T-helper 1 cell treated with Interleukin-12 subunit alpha and Interleukin-12 subunit beta and Interleukin-4 antibody, amounts not matched to agents 30 μg/mL and 1 μg/mL, for 36 hours (primary cell): ENCODE data around the gene STK32C.

Source experiments
- H3K27ac Mint-ChIP-seq: one replicate; pipeline ENCODE4 v1.8.0; 2021; ENCODE audit warnings: mild to moderate bottlenecking, mixed read lengths
- H3K27me3 Mint-ChIP-seq: one replicate; pipeline ENCODE4 v1.8.0; 2021; ENCODE audit warnings: low read depth, mixed read lengths
- H3K36me3 Mint-ChIP-seq: one replicate; pipeline ENCODE4 v1.8.0; 2021; ENCODE audit warnings: low read depth, mixed read lengths
- H3K4me1 Mint-ChIP-seq: one replicate; pipeline ENCODE4 v1.8.0; 2021; ENCODE audit warnings: low read depth, mixed read lengths
- H3K4me3 Mint-ChIP-seq: one replicate; pipeline ENCODE4 v1.8.0; 2021; ENCODE audit warnings: mild to moderate bottlenecking, moderate library complexity, mixed read lengths
- H3K9me3 Mint-ChIP-seq: one replicate; pipeline ENCODE4 v1.8.0; 2021; ENCODE audit warnings: mixed read lengths

STK32C gene

GRCh38 chr10:132293813-132294520, 13.8 kb downstream of the STK32C start:
- Mint-ChIP-seq H3K9me3 (no peaks in the 10 kb centered on the region), H3K27ac (no peak overlapping the region), H3K4me3 (no peak overlapping the region), H3K27me3 (no peaks in the 10 kb centered on the region), H3K36me3 (no peaks in the 10 kb centered on the region), H3K4me1 (peaks cover 7% of the 10 kb centered on the region)

- peaks cover 7% of the 10 kb centered on the region for H3K4me1 Mint-ChIP-seq
- H3K27ac Mint-ChIP-seq, result no peak overlapping the region
- H3K36me3 Mint-ChIP-seq, result no peaks in the 10 kb centered on the region
- H3K9me3 Mint-ChIP-seq, result no peaks in the 10 kb centered on the region
- peaks cover under 1% of the 10 kb centered on the region for H3K27me3 Mint-ChIP-seq
- H3K4me3 Mint-ChIP-seq, result no peak overlapping the region
Measured at GRCh38 chr10:132293201-132293812, 14.4 kb downstream of the STK32C start.

GRCh38 chr10:132292287-132293200, 15.2 kb downstream of the STK32C start:
- no peaks in the 10 kb centered on the region for H3K9me3 Mint-ChIP-seq
- no peak overlapping the region for H3K27ac Mint-ChIP-seq
- H3K4me1 Mint-ChIP-seq, result peaks cover 2% of the 10 kb centered on the region
- peaks cover 8% of the 10 kb centered on the region for H3K27me3 Mint-ChIP-seq
- H3K4me3 Mint-ChIP-seq, result no peak overlapping the region
- no peaks in the 10 kb centered on the region for H3K36me3 Mint-ChIP-seq

GRCh38 chr10:132291826-132292225, 15.9 kb downstream of the STK32C start:
- H3K27ac Mint-ChIP-seq, result no peak overlapping the region
- no peak overlapping the region for H3K4me3 Mint-ChIP-seq
- no peaks in the 10 kb centered on the region for H3K36me3 Mint-ChIP-seq
- peaks cover 8% of the 10 kb centered on the region for H3K27me3 Mint-ChIP-seq
- no peaks in the 10 kb centered on the region for H3K9me3 Mint-ChIP-seq
- H3K4me1 Mint-ChIP-seq, result no peaks in the 10 kb centered on the region

- Mint-ChIP-seq H3K4me1 (no peaks in the 10 kb centered on the region), H3K36me3 (no peaks in the 10 kb centered on the region), H3K9me3 (no peaks in the 10 kb centered on the region), H3K27me3 (peaks cover 8% of the 10 kb centered on the region), H3K27ac (no peak overlapping the region), H3K4me3 (no peak overlapping the region)
Measured at GRCh38 chr10:132290631-132291030, 17.1 kb downstream of the STK32C start.

- peaks cover 8% of the 10 kb centered on the region for H3K27me3 Mint-ChIP-seq
- H3K4me3 Mint-ChIP-seq, result no peak overlapping the region
- no peaks in the 10 kb centered on the region for H3K4me1 Mint-ChIP-seq
- no peaks in the 10 kb centered on the region for H3K9me3 Mint-ChIP-seq
- H3K36me3 Mint-ChIP-seq, result no peaks in the 10 kb centered on the region
- H3K27ac Mint-ChIP-seq, result no peak overlapping the region
Measured at GRCh38 chr10:132289439-132289838, 18.3 kb downstream of the STK32C start.

GRCh38 chr10:132283604-132284382, 24.0 kb downstream of the STK32C start:
- Mint-ChIP-seq H3K4me1 (peaks cover 4% of the 10 kb centered on the region), H3K4me3 (no peak overlapping the region), H3K36me3 (no peaks in the 10 kb centered on the region), H3K9me3 (no peaks in the 10 kb centered on the region), H3K27me3 (peaks cover 8% of the 10 kb centered on the region), H3K27ac (no peak overlapping the region)

- Mint-ChIP-seq H3K36me3 (no peaks in the 10 kb centered on the region), H3K27me3 (peaks cover 4% of the 10 kb centered on the region), H3K27ac (no peak overlapping the region), H3K4me3 (no peak overlapping the region), H3K9me3 (no peaks in the 10 kb centered on the region), H3K4me1 (peaks cover 4% of the 10 kb centered on the region)
Measured at GRCh38 chr10:132282667-132283603, 24.8 kb downstream of the STK32C start.

- Mint-ChIP-seq H3K4me3 (no peak overlapping the region), H3K4me1 (peaks cover 4% of the 10 kb centered on the region), H3K36me3 (no peaks in the 10 kb centered on the region), H3K9me3 (no peaks in the 10 kb centered on the region), H3K27me3 (no peaks in the 10 kb centered on the region), H3K27ac (no peak overlapping the region)
Measured at GRCh38 chr10:132281915-132282666, 25.7 kb downstream of the STK32C start.

- H3K4me3 Mint-ChIP-seq, result no peak overlapping the region
Measured at GRCh38 chr10:132280646-132281074, 27.1 kb downstream of the STK32C start.

GRCh38 chr10:132279873-132280645, 27.7 kb downstream of the STK32C start:
- Mint-ChIP-seq H3K4me1 (peaks cover 4% of the 10 kb centered on the region), H3K4me3 (no peak overlapping the region), H3K27ac (no peak overlapping the region), H3K9me3 (no peaks in the 10 kb centered on the region), H3K36me3 (no peaks in the 10 kb centered on the region), H3K27me3 (no peaks in the 10 kb centered on the region)

More at GRCh38 chr10:132280646-132281074, 27.1 kb downstream of the STK32C start:
- Mint-ChIP-seq H3K27ac (no peak overlapping the region), H3K27me3 (no peaks in the 10 kb centered on the region), H3K36me3 (no peaks in the 10 kb centered on the region), H3K9me3 (no peaks in the 10 kb centered on the region), H3K4me1 (peaks cover 4% of the 10 kb centered on the region)

- H3K27ac Mint-ChIP-seq, result no peak overlapping the region
- peaks cover 4% of the 10 kb centered on the region for H3K4me1 Mint-ChIP-seq
- no peaks in the 10 kb centered on the region for H3K36me3 Mint-ChIP-seq
- no peaks in the 10 kb centered on the region for H3K9me3 Mint-ChIP-seq
- no peak overlapping the region for H3K4me3 Mint-ChIP-seq
- H3K27me3 Mint-ChIP-seq, result no peaks in the 10 kb centered on the region
Measured at GRCh38 chr10:132277311-132277741, 30.4 kb downstream of the STK32C start.
